Fibroblast of lung (primary cell): ENCODE results near the gene PCDH9. TPM values are rescaled to one million over a fixed set of nuclear protein-coding genes. Genes with fewer than 3 reads are reported as not detected.

Experiments
- DNase-seq, 2 donors: peaks; one replicate each; pipeline versions ENCODE4 v3.0.0 to v3.0.0-alpha.2; 2010; ENCODE audit warnings: low read depth in 2 of 2
- H2AFZ ChIP-seq: 2 replicates; pipeline ENCODE4 v1.5.1; 2012; ENCODE audit warnings: low read length, control low read depth, inconsistent platforms
- H3K27ac ChIP-seq: 2 replicates; pipeline ENCODE4 v1.5.1; 2011; ENCODE audit warnings: low read length, control low read depth; ENCODE audit not compliant: insufficient read depth
- H3K27me3 ChIP-seq: 2 replicates; pipeline ENCODE4 v1.5.1; 2011; ENCODE audit warnings: mild to moderate bottlenecking, low read length; ENCODE audit not compliant: control insufficient read depth, insufficient read depth
- H3K36me3 ChIP-seq: 2 replicates; pipeline ENCODE4 v1.5.1; 2011; ENCODE audit warnings: low read length; ENCODE audit not compliant: control insufficient read depth, insufficient read depth
- H3K4me1 ChIP-seq: 2 replicates; pipeline ENCODE4 v1.5.1; 2011; ENCODE audit warnings: low read length; ENCODE audit not compliant: control insufficient read depth, insufficient read depth; ENCODE audit errors: extremely low read depth
- H3K4me2 ChIP-seq: 2 replicates; pipeline ENCODE4 v1.5.1; 2011; ENCODE audit warnings: low read length, control low read depth; ENCODE audit not compliant: insufficient read depth; ENCODE audit errors: extremely low read depth
- H3K4me3 ChIP-seq, 4 experiments: fragments of 200-600 bp in 1 of 4; sonication (generic) in 1 of 4; replicated peaks in 1 of 4; 2 replicates each; pipeline ENCODE4 v1.5.1; 2011 to 2016; ENCODE audit warnings: low read length in 4 of 4, low read depth in 3 of 4, mild to moderate bottlenecking in 3 of 4, control low read depth in 2 of 4, inconsistent platforms in 1 of 4, mixed read lengths in 1 of 4; ENCODE audit not compliant: insufficient read depth in 1 of 4; ENCODE audit errors: control extremely low read depth in 1 of 4
- H3K79me2 ChIP-seq: 2 replicates; pipeline ENCODE4 v1.5.1; 2012; ENCODE audit warnings: mild to moderate bottlenecking, low read length, inconsistent platforms; ENCODE audit not compliant: control insufficient read depth, insufficient read depth
- H3K9ac ChIP-seq: 2 replicates; pipeline ENCODE4 v1.5.1; 2011; ENCODE audit warnings: mild to moderate bottlenecking, low read length, control low read depth; ENCODE audit not compliant: insufficient read depth
- H3K9me3 ChIP-seq: 2 replicates; pipeline ENCODE4 v1.5.1; 2012; ENCODE audit warnings: low read depth, low read length; ENCODE audit not compliant: control insufficient read depth, insufficient read depth
- H4K20me1 ChIP-seq: 2 replicates; pipeline ENCODE4 v1.5.1; 2011; ENCODE audit warnings: low read length; ENCODE audit not compliant: control insufficient read depth, insufficient read depth; ENCODE audit errors: extremely low read depth
- EZH2 ChIP-seq: IDR thresholded peaks from 2 replicates; pipeline ENCODE4 v1.5.1; 2012; ENCODE audit warnings: low read length, control low read depth, mild to moderate bottlenecking; ENCODE audit errors: missing control alignments
- polyA plus RNA-seq, 2 donors: library from polyadenylated mRNA; depleted of rRNA in 1 of 2; stranded (reverse) in 1 of 2; unstranded in 1 of 2; fragments of >200 nt; gene quantifications; 2 replicates each; pipeline ENCODE4 v1.2.1, GENCODE V29; 2011 to 2012; ENCODE audit warnings: missing spikeins in 1 of 2
- total RNA-seq: library from RNA; depleted of rRNA; stranded (reverse); fragments of >200 nt; gene quantifications from 2 replicates; pipeline ENCODE4 v1.2.1, GENCODE V29; 2014
- TF ChIP-seq, protein P1 (sequence below), 2 donors: IDR thresholded peaks in 1 of 2; conservative IDR thresholded peaks in 1 of 2; 1 replicate in 1 of 2; 2 replicates in 1 of 2; pipeline ENCODE4 v1.5.1; 2011 to 2012; ENCODE audit warnings: low read length in 2 of 2, control low read depth in 1 of 2, inconsistent platforms in 1 of 2, low read depth in 1 of 2, mild to moderate bottlenecking in 1 of 2

PCDH9 gene
- total and polyA plus RNA-seq, 2 donors (not counting 1 experiment from before 2014, with no cell fraction given) = 0.50 to 0.67 TPM

DNA sequence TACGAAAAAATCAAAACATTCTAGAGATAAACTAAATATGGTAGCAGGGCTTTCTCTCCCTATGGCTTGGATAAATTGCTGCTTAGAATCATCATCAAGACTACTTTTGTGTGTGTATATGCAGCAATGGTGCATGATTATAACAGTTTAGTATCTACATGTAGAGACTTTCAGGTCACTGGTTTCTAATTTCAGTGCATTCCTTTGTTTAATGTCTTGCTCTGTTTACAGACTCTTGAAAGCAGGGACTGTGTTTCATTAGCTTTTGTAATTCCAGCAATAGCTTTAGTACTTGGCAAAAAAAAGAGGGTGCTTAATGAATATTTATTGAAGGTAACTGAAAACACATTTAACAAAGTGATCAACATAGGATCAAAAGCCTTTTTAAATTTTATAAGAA is 420.7 kb downstream of the PCDH9 start:
- H3K4me1 ChIP-seq = no peaks in the 10 kb centered on the region
- no peak overlapping the region for H3K27ac ChIP-seq
- TF ChIP-seq EZH2 = no peak
- TF ChIP-seq, protein P1, sequence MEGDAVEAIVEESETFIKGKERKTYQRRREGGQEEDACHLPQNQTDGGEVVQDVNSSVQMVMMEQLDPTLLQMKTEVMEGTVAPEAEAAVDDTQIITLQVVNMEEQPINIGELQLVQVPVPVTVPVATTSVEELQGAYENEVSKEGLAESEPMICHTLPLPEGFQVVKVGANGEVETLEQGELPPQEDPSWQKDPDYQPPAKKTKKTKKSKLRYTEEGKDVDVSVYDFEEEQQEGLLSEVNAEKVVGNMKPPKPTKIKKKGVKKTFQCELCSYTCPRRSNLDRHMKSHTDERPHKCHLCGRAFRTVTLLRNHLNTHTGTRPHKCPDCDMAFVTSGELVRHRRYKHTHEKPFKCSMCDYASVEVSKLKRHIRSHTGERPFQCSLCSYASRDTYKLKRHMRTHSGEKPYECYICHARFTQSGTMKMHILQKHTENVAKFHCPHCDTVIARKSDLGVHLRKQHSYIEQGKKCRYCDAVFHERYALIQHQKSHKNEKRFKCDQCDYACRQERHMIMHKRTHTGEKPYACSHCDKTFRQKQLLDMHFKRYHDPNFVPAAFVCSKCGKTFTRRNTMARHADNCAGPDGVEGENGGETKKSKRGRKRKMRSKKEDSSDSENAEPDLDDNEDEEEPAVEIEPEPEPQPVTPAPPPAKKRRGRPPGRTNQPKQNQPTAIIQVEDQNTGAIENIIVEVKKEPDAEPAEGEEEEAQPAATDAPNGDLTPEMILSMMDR (conservative IDR thresholded peaks at IDR 0.05 in 1 of 2, IDR thresholded peaks at IDR 0.05 in 1 of 2; ENCODE audit: low read depth in 1 of 2, low read length in 2 of 2) = no peak
- H3K27me3 ChIP-seq = no peaks in the 10 kb centered on the region
- H3K4me2 ChIP-seq = no peak overlapping the region
- H3K9me3 ChIP-seq = no peaks in the 10 kb centered on the region
- H4K20me1 ChIP-seq = no peaks in the 10 kb centered on the region
- peak in 1 of 2 donors; percentile 10 for DNase-seq
- H2AFZ ChIP-seq = no peak overlapping the region
- no peak overlapping the region for H3K9ac ChIP-seq
- no peaks in the 10 kb centered on the region for H3K36me3 ChIP-seq
- H3K79me2 ChIP-seq = no peaks in the 10 kb centered on the region
- no peak overlapping the region for H3K4me3 ChIP-seq

DNA sequence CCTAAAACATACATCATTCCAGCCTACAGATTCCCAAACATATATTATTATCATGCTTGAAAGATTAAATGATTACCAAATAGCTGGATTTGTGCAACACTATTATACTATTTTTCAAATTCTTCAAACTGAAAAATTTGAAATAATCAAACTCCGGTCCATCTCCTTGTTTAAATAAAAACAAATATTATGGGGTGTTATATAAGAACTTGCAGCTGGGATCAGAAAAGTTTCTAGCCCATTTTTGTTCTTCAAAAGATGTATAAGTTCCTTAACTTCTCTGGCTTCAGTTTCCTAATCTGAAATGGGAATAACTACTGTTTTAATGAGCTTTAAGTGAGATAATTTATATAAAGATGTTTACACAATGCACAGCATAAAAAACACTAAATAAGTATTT is 422.9 kb downstream of the PCDH9 start:
- Histone ChIP-seq H3K9ac (no peak overlapping the region), H3K4me2 (no peak overlapping the region), H4K20me1 (no peaks in the 10 kb centered on the region), H3K4me1 (no peaks in the 10 kb centered on the region), H3K36me3 (no peaks in the 10 kb centered on the region), H2AFZ (no peak overlapping the region), H3K79me2 (no peaks in the 10 kb centered on the region), H3K27ac (no peak overlapping the region), H3K27me3 (no peaks in the 10 kb centered on the region), H3K9me3 (no peaks in the 10 kb centered on the region), H3K4me3 (no peak overlapping the region)
- TF ChIP-seq EZH2 = no peak
- TF ChIP-seq, protein P1 (conservative IDR thresholded peaks at IDR 0.05 in 1 of 2, IDR thresholded peaks at IDR 0.05 in 1 of 2; ENCODE audit: low read depth in 1 of 2, low read length in 2 of 2) = no peak
- no peak for DNase-seq

DNA sequence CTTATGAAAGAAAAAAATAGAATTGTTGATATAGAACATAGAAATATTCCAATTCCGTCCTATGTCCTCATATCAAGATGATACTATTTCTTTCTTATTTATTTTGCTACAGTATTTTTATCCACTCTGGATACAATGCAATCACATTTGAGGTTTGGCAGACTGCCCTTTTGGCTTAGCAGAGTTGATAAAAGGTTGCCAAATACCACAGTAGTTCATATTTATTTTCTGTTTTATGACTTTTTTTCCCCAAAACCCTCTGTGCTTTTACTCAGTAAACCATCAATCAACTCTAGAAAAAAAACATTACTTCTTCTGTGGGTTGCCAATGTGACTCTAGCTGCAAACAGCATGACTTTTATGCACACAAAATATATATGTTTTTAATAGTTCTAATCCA is 424.5 kb downstream of the PCDH9 start:
- no peaks in the 10 kb centered on the region for H3K27me3 ChIP-seq
- H3K4me2 ChIP-seq = no peak overlapping the region
- no peak overlapping the region for H2AFZ ChIP-seq
- no peaks in the 10 kb centered on the region for H3K36me3 ChIP-seq
- DNase-seq = peak; percentile 81 to 95
- no peaks in the 10 kb centered on the region for H3K79me2 ChIP-seq
- no peaks in the 10 kb centered on the region for H4K20me1 ChIP-seq
- H3K4me3 ChIP-seq = no peak overlapping the region
- no peak for TF ChIP-seq EZH2
- TF ChIP-seq, protein P1 (conservative IDR thresholded peaks at IDR 0.05 in 1 of 2, IDR thresholded peaks at IDR 0.05 in 1 of 2; ENCODE audit: low read depth in 1 of 2, low read length in 2 of 2) = no peak
- no peak overlapping the region for H3K9ac ChIP-seq
- H3K9me3 ChIP-seq = no peaks in the 10 kb centered on the region
- no peaks in the 10 kb centered on the region for H3K4me1 ChIP-seq
- H3K27ac ChIP-seq = no peak overlapping the region
